Effector CD4-positive, alpha-beta T cell (primary cell): ENCODE measurements around the gene FREM1.

Experiments used
- DNase-seq: peaks from one replicate; pipeline ENCODE4 v3.0.0-alpha.2; 2020

FREM1 gene

DNA sequence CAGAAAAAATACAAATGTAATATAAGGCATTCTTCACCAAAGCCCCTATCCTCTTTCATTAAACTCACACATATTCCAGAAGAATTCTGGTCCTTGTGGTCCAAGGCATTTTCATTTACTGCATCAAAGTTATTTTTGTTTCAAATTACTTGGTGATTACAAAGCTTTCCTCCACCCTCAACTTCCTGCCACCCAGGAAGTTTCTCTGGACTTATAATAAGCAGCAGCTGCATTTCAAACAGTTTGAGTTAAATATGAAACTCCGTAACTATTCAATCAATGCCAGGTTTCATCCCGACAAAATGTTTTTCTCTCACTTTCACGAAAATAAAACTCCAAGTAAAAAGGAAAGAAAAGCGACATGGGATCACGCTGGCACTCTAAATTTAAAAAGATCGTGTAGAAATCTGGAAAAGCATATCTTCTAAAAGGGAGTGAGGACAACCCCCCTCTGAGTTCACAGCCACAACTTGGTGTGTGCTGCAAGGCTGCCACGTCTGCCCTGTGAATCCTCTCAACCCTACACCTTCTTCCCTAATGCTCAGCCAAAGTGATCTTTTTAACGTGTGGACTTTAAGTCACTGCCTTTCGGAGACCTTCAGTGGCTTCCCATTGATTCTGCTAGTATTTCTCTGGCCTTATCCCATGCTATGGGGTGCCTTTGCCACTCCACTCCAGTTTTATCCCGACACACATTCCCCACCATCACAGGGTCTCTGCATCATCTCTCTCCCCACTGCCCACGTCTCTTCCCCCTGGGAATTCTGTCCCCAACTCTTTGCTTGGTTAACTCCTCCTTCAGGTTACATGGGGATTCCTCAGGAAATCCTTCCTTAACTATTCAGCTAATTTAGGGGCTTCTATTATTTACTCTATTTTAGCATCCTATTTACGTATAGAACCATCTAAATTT lies 96.6 kb downstream of the FREM1 start:
- no peak for DNase-seq

DNA sequence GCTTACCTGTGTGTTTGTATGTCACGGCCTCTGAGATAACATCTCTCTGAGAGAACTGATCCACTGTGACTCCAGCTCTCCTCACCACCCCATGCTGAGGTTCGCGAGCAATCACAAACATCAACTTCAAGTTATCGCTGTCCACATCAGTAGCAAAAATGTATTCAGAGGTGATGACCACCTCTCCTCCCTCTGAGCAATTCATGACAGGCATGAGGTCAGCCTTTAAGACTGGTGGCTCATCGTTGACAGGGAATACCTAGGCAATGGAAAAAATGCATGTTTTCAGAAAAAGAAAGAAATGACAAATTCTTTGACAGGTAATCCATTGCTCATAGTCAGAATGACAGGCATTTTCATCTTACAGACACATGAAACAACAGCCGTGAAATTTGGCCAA lies 97.4 kb downstream of the FREM1 start:
- no peak for DNase-seq

DNA sequence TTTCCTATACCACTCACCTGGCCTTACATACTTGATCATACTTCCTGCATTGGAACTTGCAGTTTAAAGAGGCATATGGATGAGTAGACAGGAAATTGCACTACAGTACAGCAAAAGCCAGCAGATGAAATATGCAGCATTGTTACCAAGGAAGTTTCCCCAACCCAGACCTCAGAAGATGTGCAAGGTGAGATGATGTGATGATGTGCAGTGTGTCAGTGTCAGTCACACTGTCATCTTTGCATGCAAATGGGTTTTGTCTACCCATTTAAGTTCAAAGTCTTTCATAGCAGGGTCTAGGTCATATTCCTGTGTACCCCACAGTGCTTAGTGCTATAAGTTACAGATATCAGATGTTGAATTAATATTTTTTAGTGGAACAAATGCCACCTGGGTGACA lies 98.4 kb downstream of the FREM1 start:
- DNase-seq: no peak

DNA sequence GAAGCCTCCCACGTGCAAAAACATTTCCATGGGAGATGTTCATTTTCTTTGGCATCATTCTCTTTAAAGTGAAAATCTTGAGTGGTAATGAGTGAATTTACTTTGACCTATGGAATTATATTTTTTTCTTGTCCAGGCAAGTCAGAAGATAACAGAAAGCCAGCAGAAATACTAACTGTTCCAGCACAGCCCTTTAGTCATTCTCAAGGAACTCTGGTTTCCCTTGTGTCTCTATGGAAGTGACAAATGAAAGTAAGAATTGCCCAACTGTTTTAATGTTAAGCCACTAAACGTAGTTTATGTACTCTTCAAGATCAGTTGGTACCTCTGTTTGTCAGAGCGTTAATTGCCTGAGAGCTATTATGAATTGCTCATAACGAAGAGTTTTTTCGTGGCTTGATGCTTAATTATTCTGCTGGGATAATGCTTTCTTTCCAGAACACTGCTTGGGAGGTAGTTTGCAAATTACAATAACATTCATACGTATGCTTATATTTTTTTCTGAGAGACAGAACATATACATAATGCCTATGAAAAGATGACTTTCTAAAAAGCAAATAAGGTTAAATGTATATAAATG lies 103.2 kb downstream of the FREM1 start:
- no peak for DNase-seq

DNA sequence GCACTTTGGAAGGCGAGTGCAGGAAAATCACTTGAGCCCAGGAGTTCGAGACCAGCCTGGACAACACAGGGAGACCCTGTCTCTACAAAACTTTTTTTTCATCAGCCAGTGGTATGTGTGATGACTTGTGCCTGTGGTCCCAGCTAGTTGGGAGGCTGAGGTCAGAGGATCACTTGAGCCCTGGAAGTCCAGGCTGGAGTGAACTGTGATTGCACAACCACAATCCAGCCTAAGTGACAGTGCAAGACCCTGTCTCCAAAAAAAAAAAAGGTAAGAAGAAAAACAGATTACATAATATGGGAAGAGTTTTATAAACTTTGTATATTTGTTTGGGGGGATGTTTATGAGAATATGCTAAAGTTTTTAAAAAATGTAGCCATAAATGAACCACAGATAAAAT lies 111.2 kb downstream of the FREM1 start:
- DNase-seq: no peak

DNA sequence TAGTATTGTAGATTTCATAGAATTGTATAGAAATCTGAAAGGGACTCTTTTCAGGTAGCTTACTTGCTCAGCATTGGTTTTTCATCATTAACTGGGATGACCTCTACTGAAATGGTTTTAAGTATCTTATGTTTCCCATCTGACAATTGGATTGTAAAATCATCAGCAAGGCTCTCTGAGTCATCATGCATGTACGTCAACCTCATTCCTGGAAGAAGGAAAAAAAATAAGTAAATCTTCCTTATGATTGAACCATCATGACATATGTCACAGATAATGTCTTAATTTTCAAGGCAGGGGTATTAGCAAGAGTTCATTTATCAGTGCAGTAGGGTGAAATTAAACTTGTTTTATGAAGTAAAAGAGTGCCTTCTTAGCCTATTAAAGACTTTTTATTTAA lies 112.8 kb downstream of the FREM1 start:
- no peak for DNase-seq

DNA sequence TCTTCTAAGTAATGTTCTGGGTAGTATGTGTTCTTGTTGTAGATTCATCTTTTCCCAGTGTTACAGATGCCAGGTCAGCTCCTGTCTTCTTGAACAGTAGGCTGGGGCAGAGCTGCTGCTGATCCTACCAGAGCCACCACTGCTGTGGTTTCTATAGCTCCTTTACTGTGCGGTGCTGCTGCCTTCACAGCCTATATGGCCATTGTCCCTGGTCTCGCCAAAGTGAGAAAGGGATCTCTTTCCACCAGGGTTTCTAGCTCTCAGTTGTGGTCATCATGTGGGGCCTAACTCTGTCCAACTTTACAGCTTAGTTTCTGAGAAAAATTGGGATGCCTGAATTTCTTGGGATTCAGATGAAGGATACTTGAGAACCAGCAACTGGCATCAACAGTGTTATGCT lies 116.8 kb downstream of the FREM1 start:
- DNase-seq: no peak

DNA sequence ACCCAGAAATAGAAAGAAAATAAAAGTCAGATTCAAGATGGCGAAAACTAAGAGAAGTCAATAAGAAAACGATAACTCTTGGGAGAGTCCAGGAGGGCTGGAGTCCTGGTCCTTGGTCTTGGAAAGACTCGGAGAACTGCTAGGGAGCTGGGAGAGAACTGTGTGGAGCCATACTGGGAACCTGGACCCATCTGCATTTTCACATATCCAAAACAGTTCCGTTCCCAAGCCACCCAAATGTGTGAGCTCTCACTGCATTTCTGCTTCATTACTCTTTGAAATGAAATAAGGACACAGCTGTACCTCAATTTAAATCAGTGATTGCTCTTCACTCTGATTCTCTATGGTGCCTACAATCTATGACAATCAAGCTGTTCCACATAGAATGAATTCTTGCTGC lies 119.6 kb downstream of the FREM1 start:
- DNase-seq: no peak

DNA sequence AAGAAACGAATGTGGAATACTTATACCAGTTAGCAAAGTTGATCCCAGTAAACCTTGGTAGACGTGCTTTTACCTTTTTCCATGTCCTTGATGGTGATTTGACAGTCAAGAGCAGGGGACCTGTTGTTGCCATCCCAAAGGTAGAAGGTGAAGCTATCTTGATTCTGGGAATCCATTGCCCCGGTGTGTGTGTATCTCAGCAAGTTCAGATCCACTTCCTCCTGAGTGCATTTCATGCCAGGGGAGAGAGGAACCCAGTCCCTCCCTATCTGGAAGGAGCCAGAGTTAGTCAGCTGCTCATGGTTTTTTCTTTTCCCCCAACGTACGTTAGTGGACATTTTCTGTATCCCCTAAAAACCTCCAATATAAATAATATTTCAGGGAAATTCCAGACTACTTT lies 121.4 kb downstream of the FREM1 start:
- DNase-seq: no peak

DNA sequence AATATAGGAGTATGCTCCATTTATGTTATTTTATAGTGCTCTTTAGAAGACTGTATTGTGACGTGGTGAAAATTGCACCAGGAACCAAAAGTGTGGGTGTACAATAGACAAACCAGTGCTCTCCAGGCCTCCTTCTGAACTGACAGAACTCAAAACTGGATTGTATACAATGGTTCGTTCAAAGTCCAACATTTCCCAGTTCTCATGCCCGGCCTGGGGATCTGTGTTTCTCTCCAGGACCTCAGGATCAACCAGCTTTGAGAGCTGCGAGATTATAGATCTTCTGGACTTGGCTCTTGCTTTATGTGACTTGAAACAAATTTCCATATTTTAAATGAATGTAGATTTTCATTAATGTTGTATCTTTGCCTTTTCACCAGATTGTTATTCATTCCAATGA lies 126.9 kb downstream of the FREM1 start:
- no peak for DNase-seq

DNA sequence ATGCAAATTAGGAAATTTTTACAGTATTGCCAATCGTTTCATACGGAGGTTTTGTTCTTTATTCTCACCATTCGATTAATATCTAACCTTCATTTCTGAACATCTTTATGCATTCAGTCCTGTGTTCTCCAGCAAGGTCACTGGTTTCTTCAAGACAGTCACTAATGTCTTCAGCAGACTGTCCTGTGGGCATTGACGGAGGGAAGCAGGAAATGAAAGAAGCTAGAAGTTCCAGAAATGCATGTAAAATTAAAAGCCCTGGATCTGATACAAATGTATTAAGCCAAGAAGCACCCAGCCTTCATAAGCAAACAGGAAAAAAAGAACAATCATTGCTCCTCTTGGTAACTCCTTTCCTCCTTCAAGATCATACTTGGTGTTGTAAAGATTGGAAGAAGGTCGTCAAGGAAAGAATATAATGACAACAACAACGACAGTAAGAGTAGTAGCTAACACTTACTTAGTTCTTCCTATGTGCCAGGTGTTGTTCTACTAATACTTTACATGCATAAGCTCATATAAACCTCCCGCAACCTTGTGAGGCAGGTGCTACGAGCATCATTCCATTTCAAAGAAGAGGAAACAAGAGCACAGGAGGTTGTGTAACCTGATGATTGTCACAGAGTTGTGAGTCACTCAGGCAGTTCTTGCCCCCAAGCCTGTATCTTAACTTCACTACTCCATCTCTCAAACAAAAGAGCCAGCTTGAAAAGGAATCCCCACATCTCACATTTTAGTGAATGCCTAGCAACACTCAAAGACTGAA lies 127.8 kb downstream of the FREM1 start:
- DNase-seq: no peak

DNA sequence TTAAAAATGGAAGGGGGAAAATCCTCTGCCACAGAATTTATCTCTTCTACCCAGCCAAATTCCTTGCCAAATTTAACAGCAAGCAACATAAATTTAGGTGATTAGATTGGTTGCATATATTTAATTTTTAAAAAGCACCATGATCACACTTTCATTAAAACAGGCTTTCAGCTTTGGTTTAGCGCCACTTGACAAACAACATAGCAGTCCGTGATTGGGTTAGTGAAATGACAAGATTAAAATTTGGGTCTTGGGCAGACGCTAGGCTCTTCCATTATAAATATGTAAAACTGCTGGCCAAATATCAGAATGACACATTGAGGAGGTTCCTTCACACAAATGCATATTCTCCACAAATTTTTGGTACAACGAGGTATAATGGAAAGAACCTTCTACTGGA lies 129.5 kb downstream of the FREM1 start:
- no peak for DNase-seq

DNA sequence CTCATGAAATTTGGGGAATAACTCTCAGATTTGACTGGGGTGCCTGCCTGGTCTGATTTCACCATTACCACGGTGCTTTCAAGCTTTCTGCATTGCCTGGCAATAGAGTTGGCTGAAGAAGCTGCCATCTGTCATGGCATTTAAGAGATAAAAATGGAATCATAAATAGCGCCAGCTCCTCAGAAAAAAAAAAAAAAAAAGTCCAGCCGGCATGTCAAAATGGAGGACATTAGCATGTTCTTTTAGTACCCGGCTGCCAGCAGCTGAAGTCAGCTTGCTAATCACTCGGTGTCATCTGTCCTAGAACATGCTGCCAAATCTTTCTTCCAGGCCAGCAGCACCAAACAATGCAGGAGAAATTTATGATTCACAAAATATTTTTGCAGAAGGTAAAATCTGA lies 130.0 kb downstream of the FREM1 start:
- DNase-seq: no peak

DNA sequence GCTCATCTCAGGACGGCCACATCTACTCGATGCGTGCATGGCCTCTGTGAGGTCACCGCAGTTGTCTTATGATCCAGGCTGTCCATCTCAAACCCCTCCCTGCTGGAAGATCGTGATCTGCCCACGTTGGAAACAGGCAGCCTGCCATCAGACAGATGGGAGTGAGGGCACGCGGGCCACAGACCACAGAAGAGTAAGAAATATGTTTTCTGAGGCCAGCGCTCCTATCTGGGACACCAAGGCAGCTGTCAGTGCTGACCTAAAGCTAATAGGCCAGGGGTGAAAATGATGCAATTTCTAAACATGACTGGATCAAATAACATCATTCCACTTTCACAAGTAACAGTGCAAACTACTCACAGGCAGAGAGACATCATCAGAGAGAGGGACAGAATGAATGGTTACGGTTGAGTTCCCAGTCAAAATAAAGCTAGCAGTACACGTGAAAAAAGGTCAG lies 130.6 kb downstream of the FREM1 start:
- no peak for DNase-seq

DNA sequence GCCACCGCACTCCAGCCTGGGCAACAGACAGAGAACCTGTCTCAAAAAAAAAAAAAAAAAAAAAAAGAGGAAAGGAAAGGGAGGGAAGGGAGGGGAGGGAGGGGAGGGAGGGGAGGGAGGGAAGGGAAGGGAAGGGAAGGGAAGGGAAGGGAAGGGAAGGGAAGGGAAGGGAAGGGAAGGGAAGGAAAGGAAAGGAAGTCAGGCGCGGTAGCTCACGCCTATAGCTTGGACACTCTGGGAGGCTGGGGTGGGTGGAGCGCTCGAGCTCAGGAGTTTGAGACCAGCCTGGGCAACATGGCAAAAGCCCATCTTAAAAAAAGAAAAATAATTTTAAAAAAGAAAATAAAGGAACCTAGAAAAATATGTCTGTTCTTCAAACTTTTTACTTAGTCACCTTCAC lies 131.7 kb downstream of the FREM1 start:
- DNase-seq: no peak

DNA sequence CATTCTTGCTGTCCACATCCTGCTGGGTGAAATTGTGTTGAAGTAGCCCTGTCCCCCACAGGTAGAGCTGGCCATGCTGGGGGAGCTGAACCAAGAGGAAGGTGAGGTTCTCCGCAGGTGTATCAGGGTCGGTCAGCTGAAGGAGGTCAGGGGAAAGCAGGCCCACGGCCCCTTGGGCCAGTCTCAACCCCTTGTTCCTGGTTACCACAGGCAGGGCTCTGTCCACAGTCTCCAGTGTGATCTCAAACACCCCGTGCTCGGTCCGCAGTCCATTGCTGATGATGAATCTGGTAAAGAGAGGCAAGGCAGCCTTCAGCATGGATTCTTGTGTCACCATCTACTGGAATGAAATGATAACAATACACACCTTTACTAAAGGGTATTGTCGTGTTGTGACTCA lies 134.3 kb downstream of the FREM1 start:
- DNase-seq: no peak

DNA sequence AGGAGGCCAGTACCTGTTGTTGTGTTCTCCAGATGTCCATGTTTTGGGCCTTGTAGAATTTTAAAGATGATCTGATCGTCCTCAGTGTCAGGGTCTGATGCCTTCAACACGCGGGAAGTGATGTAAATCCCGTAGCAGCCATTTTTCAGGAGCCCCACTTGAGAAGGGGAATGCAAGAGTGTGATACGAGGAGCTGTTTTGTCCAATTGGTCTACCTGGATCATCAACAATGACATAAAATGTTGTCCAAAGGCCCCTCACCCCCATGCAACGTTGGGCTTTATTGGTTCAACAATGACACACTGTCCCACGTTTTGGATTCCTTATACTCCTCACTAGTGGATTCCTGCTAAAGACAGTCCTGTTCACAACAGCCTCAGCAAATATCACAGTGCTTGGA lies 139.6 kb downstream of the FREM1 start:
- DNase-seq: no peak

DNA sequence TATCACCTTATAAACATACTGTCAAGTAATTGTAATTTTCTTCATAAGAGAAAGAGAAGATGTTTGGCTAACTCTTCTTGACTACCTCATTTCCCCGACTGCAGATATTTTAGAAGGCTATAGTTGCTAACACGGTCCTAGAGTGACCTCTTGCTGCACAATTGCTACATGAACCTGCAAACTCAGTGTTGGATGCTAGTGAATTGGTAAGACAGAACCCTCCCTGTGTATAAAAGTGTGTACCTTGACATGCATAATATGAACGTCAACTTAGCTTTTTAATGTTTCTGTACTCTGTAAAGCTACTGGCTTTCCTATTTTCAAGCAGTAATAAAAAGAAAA lies 141.0 kb downstream of the FREM1 start:
- no peak for DNase-seq

DNA sequence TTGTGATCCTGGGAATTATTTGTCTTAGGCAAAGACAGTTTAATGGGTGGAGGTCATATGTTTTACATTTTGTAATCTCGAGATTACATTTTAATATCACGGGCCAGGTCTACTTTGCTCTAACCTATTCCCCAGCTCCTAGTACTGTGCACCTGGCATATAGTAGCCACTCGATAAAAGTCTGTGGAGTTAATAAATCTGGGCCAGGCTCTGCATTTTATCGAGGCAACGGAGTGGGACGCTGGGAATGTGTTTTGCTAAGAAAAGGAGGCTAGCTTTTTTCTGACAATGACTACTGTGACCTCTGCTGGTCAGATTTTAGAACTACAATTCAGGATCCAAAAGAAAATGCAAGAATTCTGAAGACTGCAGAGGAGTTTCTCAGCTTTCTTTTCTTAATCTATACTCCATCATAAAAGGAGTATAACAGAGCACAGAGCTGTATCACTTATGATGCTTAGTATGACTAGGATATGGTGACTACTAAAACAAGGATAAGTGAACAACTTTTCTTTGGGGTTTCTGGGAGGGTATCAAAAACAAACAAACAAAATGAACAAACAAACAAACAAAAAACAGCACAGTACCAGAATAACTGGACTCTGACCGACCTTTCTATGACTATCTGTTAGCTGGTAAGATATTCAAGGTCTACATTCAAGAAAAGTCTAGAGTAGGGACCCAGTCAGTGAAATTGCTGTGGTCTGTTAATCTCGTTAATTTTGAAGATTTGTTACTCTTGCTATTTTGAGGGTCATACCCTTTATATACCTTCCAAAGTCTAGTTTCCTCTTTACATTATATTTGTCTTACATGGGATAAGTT lies 141.6 kb downstream of the FREM1 start:
- DNase-seq: no peak

DNA sequence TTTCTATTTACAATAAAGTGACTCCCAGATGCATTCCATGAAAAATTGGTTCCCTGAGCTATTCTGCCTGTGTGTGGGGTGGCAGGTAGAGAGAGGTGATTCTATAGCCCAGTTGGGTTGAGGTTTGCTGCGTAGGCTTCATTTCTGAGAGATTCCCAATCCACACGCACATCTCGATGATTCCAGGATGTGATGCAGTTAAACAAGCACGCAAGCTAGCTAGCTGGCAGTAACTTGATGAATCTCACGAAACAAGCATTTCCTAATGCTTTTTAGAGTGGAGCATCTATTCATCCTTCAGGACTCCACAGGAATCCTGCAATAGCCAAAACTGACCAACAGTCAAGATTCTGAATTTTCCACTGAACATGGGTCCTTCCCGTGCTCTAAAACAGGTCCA lies 143.9 kb downstream of the FREM1 start:
- DNase-seq: no peak

DNA sequence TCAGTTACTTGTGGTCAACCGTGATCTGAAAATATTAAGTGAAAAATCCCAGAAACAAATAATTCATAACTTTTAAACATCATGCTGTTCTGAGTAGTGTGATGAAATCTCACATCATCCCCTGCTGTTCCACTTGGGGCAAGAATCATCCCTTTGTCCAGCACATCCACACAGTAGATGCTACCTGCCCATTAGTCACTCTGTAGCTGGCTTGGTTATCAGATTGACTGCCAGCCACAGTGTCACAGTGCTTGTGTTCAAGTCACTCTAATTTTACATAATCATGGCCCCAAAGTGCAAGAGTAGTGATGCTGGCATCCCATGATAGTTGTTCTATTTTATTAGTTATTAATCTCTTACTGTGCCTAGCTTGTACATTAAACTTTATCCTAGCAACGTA lies 148.6 kb downstream of the FREM1 start:
- DNase-seq: no peak

DNA sequence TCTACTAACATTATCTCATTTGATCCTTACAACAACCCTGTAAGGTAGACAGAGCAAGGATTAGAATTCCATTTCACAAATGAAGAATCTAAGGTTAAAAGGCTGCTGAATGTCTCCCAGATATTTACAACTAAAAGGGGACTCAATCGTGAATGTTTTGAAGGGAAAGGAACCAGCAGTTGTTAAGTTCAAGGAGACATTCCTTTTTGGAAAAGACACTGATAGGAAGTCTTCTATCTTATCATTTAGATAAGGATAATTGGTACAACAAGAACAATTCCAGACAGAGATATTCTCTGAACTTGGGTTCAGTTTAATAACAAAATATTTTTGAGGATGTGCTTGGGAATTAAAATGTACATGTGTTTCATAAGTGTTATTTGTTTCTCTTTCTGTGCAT lies 150.2 kb downstream of the FREM1 start:
- no peak for DNase-seq

DNA sequence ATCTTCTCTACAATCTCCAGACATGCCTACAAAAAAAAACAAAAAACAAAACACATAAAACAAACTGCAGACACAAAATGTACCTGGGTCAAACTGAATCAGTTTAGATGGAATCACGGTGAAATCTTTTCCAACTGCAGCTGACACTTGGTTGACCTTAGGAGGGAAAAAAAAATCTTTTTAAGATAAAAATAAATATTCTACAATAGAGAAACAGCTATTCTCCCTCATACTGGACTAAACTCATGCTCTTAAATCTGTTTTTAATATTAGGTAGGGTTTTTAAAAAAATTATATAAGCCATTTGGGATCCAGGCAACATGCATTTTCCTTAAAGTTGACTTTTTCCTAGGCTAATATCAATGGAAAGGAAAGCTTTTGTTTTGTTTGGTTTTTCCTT lies 153.9 kb downstream of the FREM1 start:
- DNase-seq: no peak
